HCT116 (cell line): ENCODE data around the gene NKX1-1. TPM values are rescaled to one million over a fixed set of nuclear protein-coding genes. Genes with fewer than 3 reads are reported as not detected.

Experiments used
- ATAC-seq: fragments of 200-7000 bp; cut with Tn5 transposase; 2 replicates; pipeline ENCODE4 v1.9.1; 2020; ENCODE audit warnings: mild to moderate bottlenecking, moderate library complexity
- BruUV-seq: library from RNA; stranded (reverse); fragments of 400-500 nt; replicated peaks from 2 replicates; lab custom pipeline; 2021; lab: Mats Ljungman, UMichigan
- CTCF ChIA-PET: fragments of 300-600 bp; sonication (Branson Sonifier 250); formaldehyde crosslinking; loops from one replicate; lab custom pipeline; 2021; ENCODE audit warnings: antibody characterized with exemption; lab: Charles Lee
- POLR2A ChIA-PET: fragments of 300-600, 350-600 bp; sonication (Branson Sonifier 250); formaldehyde crosslinking; loops from one replicate; lab custom pipeline; 2021; ENCODE audit warnings: antibody characterized with exemption; lab: Charles Lee
- RAD21 ChIA-PET, 2 experiments: fragments of 300-600 bp; sonication (Branson Sonifier 250); formaldehyde crosslinking; loops; one replicate each; lab custom pipeline; 2023; ENCODE audit warnings: low total read pairs in 2 of 2; ENCODE audit not compliant: uncharacterized antibody in 2 of 2, unreplicated experiment in 2 of 2, low non-redundant PET in 1 of 2; lab: Charles Lee
- DNase-seq: peaks from one replicate; pipeline ENCODE4 v3.0.0-alpha.2; 2010; ENCODE audit warnings: low read depth, low spot score
- H2AFZ ChIP-seq: fragments of 200-600 bp; shearing (Covaris generic), sonication (generic); 2 replicates; pipeline ENCODE4 v1.6.1; 2017; ENCODE audit warnings: low read depth, mixed run types, mixed read lengths, antibody characterized with exemption, low read length; ENCODE audit not compliant: poor library complexity, severe bottlenecking
- H3K27ac ChIP-seq: 2 replicates; pipeline ENCODE4 v1.5.1; 2012; ENCODE audit warnings: low read depth, low read length
- H3K27me3 ChIP-seq: fragments of 200-600 bp; sonication (generic); 2 replicates; pipeline ENCODE4 v1.6.1; 2016; ENCODE audit warnings: mixed run types, low read length, mixed read lengths; ENCODE audit not compliant: insufficient read depth
- H3K36me3 ChIP-seq, 2 experiments: fragments of 200-500 bp in 1 of 2; fragments of 200-600 bp in 1 of 2; sonication (Bioruptor generic) in 1 of 2; sonication (generic) in 1 of 2; 2 replicates each; pipeline versions ENCODE4 v1.5.1 to v1.6.1; 2014 to 2016; ENCODE audit warnings: low read length in 2 of 2, inconsistent platforms in 1 of 2, mixed read lengths in 1 of 2, mixed run types in 1 of 2; ENCODE audit not compliant: insufficient read depth in 2 of 2, control insufficient read depth in 1 of 2
- H3K4me1 ChIP-seq, 2 experiments: fragments of 200-600 bp in 1 of 2; sonication (generic) in 1 of 2; 2 replicates each; pipeline versions ENCODE4 v1.5.1 to v1.6.1; 2012 to 2017; ENCODE audit warnings: low read length in 2 of 2, inconsistent platforms in 1 of 2, mild to moderate bottlenecking in 1 of 2, mixed read lengths in 1 of 2, mixed run types in 1 of 2, moderate library complexity in 1 of 2; ENCODE audit not compliant: insufficient read depth in 2 of 2, control insufficient read depth in 1 of 2
- H3K4me2 ChIP-seq: fragments of 200-600 bp; sonication (generic); 2 replicates; pipeline ENCODE4 v1.6.1; 2017; ENCODE audit warnings: mixed run types, low read length, mixed read lengths
- H3K4me3 ChIP-seq, 2 experiments: fragments of 200-600 bp in 1 of 2; sonication (generic) in 1 of 2; replicated peaks in 1 of 2; 2 replicates each; pipeline ENCODE4 v1.5.1; 2011 to 2016; ENCODE audit warnings: low read length in 2 of 2, control low read depth in 1 of 2, low read depth in 1 of 2, mild to moderate bottlenecking in 1 of 2, mixed read lengths in 1 of 2, mixed run types in 1 of 2
- H3K79me2 ChIP-seq: fragments of 200-600 bp; sonication (generic); 2 replicates; pipeline ENCODE4 v1.6.1; 2017; ENCODE audit warnings: mild to moderate bottlenecking, mixed run types, low read length, moderate library complexity, mixed read lengths; ENCODE audit not compliant: insufficient read depth
- H3K9ac ChIP-seq: fragments of 200-600 bp; sonication (generic); 2 replicates; pipeline ENCODE4 v1.6.1; 2016; ENCODE audit warnings: low read length, mixed read lengths
- H3K9me2 ChIP-seq: fragments of 200-600 bp; sonication (generic), shearing (Covaris generic); 2 replicates; pipeline ENCODE4 v1.6.1; 2017; ENCODE audit warnings: mixed run types, mild to moderate bottlenecking, moderate library complexity; ENCODE audit not compliant: insufficient read depth
- H3K9me3 ChIP-seq, 2 experiments: fragments of 200-500 bp in 1 of 2; fragments of 200-600 bp in 1 of 2; sonication (Bioruptor generic) in 1 of 2; sonication (generic) in 1 of 2; 2 replicates each; pipeline ENCODE4 v1.6.1; 2014 to 2017; ENCODE audit warnings: low read length in 2 of 2, mixed read lengths in 2 of 2, inconsistent platforms in 1 of 2, low read depth in 1 of 2, mild to moderate bottlenecking in 1 of 2, mixed run types in 1 of 2, moderate library complexity in 1 of 2; ENCODE audit not compliant: control insufficient read depth in 1 of 2, insufficient read depth in 1 of 2
- H4K20me1 ChIP-seq: fragments of 200-600 bp; sonication (generic), shearing (Covaris generic); 2 replicates; pipeline ENCODE4 v1.6.1; 2017; ENCODE audit warnings: mixed run types, mild to moderate bottlenecking, moderate library complexity; ENCODE audit not compliant: insufficient read depth
- CBX3 ChIP-seq: IDR thresholded peaks from 2 replicates; pipeline ENCODE4 v1.6.1; 2012; ENCODE audit warnings: low read depth
- EZH2 ChIP-seq: fragments of 200-600 bp; sonication (generic); IDR thresholded peaks from 2 replicates; pipeline ENCODE4 v1.6.1; 2017; ENCODE audit warnings: antibody characterized with exemption, mixed run types
- EZH2phosphoT487 ChIP-seq: fragments of 200-600 bp; IDR thresholded peaks from 2 replicates; pipeline ENCODE4 v1.6.1; 2018; ENCODE audit warnings: antibody characterized with exemption, borderline replicate concordance
- FOSL1 ChIP-seq: IDR thresholded peaks from 2 replicates; pipeline ENCODE4 v1.6.1; 2012; ENCODE audit warnings: low read depth
- JUND ChIP-seq: IDR thresholded peaks from 2 replicates; pipeline ENCODE4 v1.6.1; 2012
- RAD21 ChIP-seq: IDR thresholded peaks from 2 replicates; pipeline ENCODE4 v1.6.1; 2012; ENCODE audit warnings: low read depth, mild to moderate bottlenecking
- SIN3A ChIP-seq: IDR thresholded peaks from 2 replicates; pipeline ENCODE4 v1.6.1; 2012; ENCODE audit warnings: low read depth
- SP1 ChIP-seq: IDR thresholded peaks from 2 replicates; pipeline ENCODE4 v1.6.1; 2012; ENCODE audit warnings: low read depth
- SRF ChIP-seq: IDR thresholded peaks from 2 replicates; pipeline ENCODE4 v1.6.1; 2012; ENCODE audit warnings: low read depth
- TCF7L2 ChIP-seq: IDR thresholded peaks from 2 replicates; pipeline ENCODE4 v1.7.0; 2011; ENCODE audit warnings: borderline replicate concordance, inconsistent platforms; ENCODE audit not compliant: insufficient read depth, insufficient read length; ENCODE audit errors: extremely low read depth
- ZFX ChIP-seq: fragments of 450-650 bp; IDR thresholded peaks from 2 replicates; pipeline ENCODE4 v1.6.1; 2017
- intact Hi-C: fragments of 100-400 bp; cut with micrococcal nuclease; formaldehyde crosslinking; loops from 2 replicates; pipeline ENCODE4 v1.10.0; 2022
- total RNA-seq: library from RNA; stranded (reverse); gene quantifications from one replicate; pipeline ENCODE4 v1.2.1, GENCODE V29; 2021; ENCODE audit not compliant: unreplicated experiment
- TF ChIP-seq, protein P1 (sequence below): IDR thresholded peaks from 2 replicates; pipeline ENCODE4 v1.6.1; 2012
- TF ChIP-seq, protein P2 (sequence below): IDR thresholded peaks from 2 replicates; pipeline ENCODE4 v1.6.1; 2012
- TF ChIP-seq, protein P3 (sequence below), 3 experiments: fragments of 200-600 bp in 1 of 3; sonication (generic) in 1 of 3; IDR thresholded peaks in 2 of 3; conservative IDR thresholded peaks in 1 of 3; 2 replicates each; pipeline ENCODE4 v1.5.1; 2012 to 2017; ENCODE audit warnings: low read depth in 2 of 3, low read length in 2 of 3, antibody characterized with exemption in 1 of 3, borderline replicate concordance in 1 of 3, control low read depth in 1 of 3, mild to moderate bottlenecking in 1 of 3, mixed read lengths in 1 of 3, mixed run types in 1 of 3, moderate library complexity in 1 of 3; ENCODE audit not compliant: insufficient read depth in 1 of 3

The NKX1-1 gene
- total RNA-seq, 1 experiment from 2014 or later = not detected

DNA sequence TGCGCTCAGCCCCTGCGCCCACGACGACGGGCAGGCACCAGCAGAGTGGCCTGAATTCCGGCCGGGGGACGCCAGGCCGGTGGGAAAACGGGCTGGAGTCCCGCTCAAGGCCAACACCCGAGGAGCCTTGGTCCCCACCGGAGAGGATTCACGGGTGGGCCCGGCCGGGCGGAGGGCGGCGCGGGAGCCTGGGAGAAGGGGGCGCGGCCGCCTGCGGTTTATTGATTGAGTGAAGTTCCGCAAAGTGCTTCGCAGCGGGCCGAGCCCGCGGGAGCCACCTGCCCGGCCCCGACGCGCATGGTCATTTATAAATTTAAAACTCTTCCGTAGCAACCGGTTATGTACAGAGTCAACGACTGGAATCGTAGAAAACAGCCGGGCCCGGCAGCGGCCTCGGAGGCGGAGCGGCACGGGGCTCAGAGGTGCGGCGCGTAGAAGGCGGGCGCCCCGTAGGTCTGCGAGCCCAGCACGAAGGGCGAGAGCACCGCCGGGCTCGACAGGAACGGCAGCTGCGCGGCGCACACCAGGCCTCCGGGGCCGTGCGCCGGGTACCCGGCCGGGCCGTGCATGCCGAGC lies 3.6 kb downstream of the NKX1-1 start:
- no peak for ATAC-seq
- Histone ChIP-seq H3K27me3 (no peaks in the 10 kb centered on the region), H4K20me1 (no peaks in the 10 kb centered on the region), H3K4me3 (no peak overlapping the region), H3K36me3 (no peaks in the 10 kb centered on the region), H3K9ac (no peak overlapping the region), H3K4me1 (no peaks in the 10 kb centered on the region), H2AFZ (no peak overlapping the region), H3K9me2 (no peaks in the 10 kb centered on the region), H3K9me3 (peaks cover 0 to 7% of the 10 kb centered on the region in 2 experiments; a peak in 2 of 4 replicates), H3K4me2 (no peak overlapping the region), H3K27ac (no peak overlapping the region), H3K79me2 (no peaks in the 10 kb centered on the region)
- TF ChIP-seq, protein P1, sequence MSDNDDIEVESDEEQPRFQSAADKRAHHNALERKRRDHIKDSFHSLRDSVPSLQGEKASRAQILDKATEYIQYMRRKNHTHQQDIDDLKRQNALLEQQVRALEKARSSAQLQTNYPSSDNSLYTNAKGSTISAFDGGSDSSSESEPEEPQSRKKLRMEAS = no peak
- TF ChIP-seq CBX3 (no peak), TCF7L2 (no peak), SRF (no peak), ZFX (no peak)
- CTCF ChIA-PET = interaction anchor here (2.9 kb wide), 1 partner anchor 110 kb away, joined by 7 read pairs; no protein-coding TSS in a partner anchor
- POLR2A ChIA-PET = no interaction called here
- DNase-seq = no peak
- no TSS peak for BruUV-seq
- RAD21 ChIA-PET = no interaction called here
- intact Hi-C loops = no loop called here

DNA sequence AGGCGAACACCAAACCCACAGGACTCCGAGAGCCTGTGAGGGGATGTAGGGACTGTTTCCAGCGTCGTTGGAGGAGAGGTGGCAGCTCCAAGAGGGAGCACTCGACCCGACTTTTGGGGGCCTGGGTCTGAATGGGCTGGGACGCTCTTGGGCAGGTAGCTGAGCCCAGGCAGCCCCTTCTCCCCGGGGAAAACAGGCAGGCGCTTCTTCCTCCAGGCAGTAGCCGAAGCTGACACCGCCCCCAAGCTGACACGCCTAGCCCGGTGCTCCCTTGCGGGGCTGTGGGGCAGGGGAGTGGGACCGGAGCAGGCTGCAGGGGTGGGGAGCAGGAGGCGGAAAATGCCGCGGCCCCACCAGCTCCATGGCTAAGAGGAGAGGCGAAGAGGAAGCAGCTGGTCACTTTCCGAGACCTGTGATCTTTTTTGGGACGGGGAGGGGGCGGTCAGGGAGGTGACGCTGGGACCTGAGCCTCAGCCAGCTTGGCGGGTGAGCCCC lies 4.2 kb downstream of the NKX1-1 start:
- H3K9ac ChIP-seq = no peak overlapping the region
- intact Hi-C loops = no loop called here
- no peak overlapping the region for H2AFZ ChIP-seq
- no peak overlapping the region for H3K4me2 ChIP-seq
- no peak overlapping the region for H3K27ac ChIP-seq
- no TSS peak for BruUV-seq
- H3K4me3 ChIP-seq = no peak overlapping the region
- ChIA-PET RAD21 (no interaction called here), CTCF (interaction anchor here (2.9 kb wide), 1 partner anchor 111 kb away, joined by 7 read pairs; no protein-coding TSS in a partner anchor), POLR2A (no interaction called here)
- H3K36me3 ChIP-seq = no peaks in the 10 kb centered on the region
- H4K20me1 ChIP-seq = no peaks in the 10 kb centered on the region
- no peaks in the 10 kb centered on the region for H3K27me3 ChIP-seq
- no peaks in the 10 kb centered on the region for H3K79me2 ChIP-seq
- no peak for DNase-seq
- H3K4me1 ChIP-seq = no peaks in the 10 kb centered on the region
- TF ChIP-seq TCF7L2 (no peak), SIN3A (no peak), EZH2phosphoT487 (no peak), EZH2 (no peak), RAD21 (no peak), CBX3 (no peak), FOSL1 (no peak), SP1 (no peak), JUND (no peak)
- TF ChIP-seq, protein P2, sequence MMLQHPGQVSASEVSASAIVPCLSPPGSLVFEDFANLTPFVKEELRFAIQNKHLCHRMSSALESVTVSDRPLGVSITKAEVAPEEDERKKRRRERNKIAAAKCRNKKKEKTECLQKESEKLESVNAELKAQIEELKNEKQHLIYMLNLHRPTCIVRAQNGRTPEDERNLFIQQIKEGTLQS = no peak
- TF ChIP-seq, protein P3, sequence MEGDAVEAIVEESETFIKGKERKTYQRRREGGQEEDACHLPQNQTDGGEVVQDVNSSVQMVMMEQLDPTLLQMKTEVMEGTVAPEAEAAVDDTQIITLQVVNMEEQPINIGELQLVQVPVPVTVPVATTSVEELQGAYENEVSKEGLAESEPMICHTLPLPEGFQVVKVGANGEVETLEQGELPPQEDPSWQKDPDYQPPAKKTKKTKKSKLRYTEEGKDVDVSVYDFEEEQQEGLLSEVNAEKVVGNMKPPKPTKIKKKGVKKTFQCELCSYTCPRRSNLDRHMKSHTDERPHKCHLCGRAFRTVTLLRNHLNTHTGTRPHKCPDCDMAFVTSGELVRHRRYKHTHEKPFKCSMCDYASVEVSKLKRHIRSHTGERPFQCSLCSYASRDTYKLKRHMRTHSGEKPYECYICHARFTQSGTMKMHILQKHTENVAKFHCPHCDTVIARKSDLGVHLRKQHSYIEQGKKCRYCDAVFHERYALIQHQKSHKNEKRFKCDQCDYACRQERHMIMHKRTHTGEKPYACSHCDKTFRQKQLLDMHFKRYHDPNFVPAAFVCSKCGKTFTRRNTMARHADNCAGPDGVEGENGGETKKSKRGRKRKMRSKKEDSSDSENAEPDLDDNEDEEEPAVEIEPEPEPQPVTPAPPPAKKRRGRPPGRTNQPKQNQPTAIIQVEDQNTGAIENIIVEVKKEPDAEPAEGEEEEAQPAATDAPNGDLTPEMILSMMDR (IDR thresholded peaks at IDR 0.05 in 2 of 3, conservative IDR thresholded peaks at IDR 0.05 in 1 of 3; ENCODE audit: borderline replicate concordance in 1 of 3, insufficient read depth in 1 of 3, low read depth in 2 of 3, low read length in 2 of 3) = no peak
- H3K9me2 ChIP-seq = no peaks in the 10 kb centered on the region
- H3K9me3 ChIP-seq = peaks cover 0 to 7% of the 10 kb centered on the region in 2 experiments; a peak in 2 of 4 replicates
- no peak for ATAC-seq
